NCI-H1105 (cell line): Measurements from ENCODE around the gene AOX1.
"Not testable (repeated sequence)": the region's sequence is repeated elsewhere in the genome, so short reads cannot be mapped to it uniquely, and the experiment has no call there.

Experiments
- DNase-seq: peaks from one replicate; lab custom pipeline; 2025; lab: John Stamatoyannopoulos, UW

AOX1 gene

DNA sequence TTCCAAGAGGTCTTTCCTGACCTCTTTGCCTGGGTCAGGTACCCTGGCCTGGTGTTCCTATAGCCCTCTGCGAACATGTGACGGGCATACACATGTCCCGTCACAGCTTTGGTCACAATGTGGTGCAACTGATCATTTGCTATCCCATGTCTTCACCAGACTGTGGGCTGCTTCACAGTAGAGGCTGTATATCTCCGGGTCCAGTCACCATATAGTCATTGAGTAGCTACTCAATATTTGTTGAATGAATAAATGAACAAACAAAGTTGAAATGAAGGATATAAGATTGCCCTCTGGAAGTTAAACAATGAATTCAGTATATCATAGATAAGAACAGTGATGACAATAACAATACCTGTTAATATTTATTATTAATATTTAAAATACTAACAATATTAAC is 16.8 kb downstream of the AOX1 start:
- no peak for DNase-seq

DNA sequence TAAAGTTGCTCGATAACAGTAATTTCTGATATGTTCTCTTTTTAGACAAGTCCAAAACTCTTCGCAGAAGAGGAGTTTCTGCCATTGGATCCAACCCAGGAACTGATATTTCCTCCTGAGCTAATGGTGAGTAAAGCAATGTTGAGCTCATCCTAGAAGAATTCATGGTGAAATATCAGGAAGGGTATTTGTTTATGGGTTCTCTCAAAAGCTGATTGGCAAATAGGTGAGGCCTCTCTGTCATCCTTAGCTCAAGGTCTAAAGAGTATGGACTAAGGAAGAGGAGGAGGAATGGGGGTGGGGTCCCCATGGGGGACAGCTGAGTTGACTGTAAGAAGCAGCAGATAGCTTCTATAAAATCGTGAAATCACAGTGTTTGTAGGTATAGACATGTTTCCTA is 18.2 kb downstream of the AOX1 start:
- DNase-seq, result no peak

DNA sequence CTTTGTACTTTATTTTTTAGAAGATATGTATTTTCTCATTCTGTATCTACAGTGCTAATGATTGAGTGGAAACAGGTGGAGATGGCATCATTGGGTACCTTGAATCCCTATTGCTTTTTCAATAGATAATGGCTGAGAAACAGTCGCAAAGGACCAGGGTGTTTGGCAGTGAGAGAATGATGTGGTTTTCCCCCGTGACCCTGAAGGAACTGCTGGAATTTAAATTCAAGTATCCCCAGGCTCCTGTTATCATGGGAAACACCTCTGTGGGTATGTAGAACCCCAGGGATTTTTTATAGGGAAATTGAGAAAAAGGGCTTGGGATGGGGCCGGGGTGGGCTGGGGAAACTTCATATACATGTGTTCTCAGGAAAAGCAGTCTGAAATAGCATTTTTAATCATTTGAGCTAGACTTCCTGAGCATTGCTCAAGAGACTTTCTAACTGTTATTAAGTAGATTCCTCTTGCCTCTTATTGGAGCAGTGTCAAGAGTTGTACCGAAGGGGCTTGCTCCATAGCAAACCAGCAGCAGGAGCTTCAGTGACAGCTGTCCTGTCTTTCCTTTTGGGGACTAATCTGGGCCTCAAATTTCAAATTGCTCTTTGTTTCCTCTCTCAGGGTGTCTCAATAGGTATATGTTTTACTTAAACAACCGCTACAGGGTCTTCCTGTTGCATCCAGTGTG is 18.9 kb downstream of the AOX1 start:
- no peak for DNase-seq

- DNase-seq, result no peak
These were observed 22.7 kb downstream of the AOX1 start for GRCh38 chr2:200608341-200609027.

- no peak for DNase-seq
These were observed 23.3 kb downstream of the AOX1 start for GRCh38 chr2:200609028-200609614.

GRCh38 chr2:200610217-200610616 is 24.4 kb downstream of the AOX1 start:
- not testable (repeated sequence) for DNase-seq

GRCh38 chr2:200613692-200614091 is 27.9 kb downstream of the AOX1 start:
- no peak for DNase-seq

GRCh38 chr2:200614249-200614648 is 28.4 kb downstream of the AOX1 start:
- no peak for DNase-seq

DNA sequence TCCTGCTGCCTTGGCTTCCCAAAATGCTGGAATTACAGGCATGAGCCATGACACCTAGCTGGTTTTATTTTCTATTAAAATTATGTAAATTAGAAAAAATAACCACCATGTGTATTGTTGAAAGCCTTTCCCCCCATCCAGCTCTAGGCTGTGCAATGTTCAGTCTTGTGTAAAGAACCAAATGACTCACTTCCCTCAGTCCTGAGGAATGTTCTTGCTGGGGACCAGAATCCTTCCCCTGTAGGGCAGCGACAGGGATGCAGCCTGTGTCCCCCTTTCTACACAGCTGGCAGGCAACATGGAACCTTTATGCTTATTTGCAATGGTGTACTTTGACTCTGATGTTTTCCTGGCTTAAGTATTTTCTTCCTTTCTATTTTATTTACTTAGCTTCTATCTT is 29.4 kb downstream of the AOX1 start:
- no peak for DNase-seq

DNA sequence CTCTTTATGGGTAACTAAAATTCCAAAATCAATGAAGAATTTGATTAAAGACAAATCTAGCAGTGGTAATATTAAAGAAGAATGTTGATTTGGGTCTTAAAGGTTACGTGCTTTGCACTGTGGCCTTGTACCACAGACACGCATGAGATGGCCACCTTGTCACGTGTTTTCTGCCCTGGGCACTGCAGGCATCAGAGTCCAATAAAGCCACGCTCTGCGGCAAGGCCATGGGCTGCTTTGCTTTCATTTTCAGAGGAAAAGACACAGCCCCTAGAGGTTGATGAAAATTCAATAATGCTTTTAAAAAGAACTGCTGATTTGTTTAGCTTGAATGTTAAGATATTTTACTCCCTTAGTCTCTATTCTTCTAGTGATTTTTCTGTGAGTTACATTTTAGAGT is 30.4 kb downstream of the AOX1 start:
- DNase-seq, result no peak

GRCh38 chr2:200616656-200617055 is 30.8 kb downstream of the AOX1 start:
- no peak for DNase-seq

GRCh38 chr2:200617156-200618053 is 31.6 kb downstream of the AOX1 start:
- no peak for DNase-seq

DNA sequence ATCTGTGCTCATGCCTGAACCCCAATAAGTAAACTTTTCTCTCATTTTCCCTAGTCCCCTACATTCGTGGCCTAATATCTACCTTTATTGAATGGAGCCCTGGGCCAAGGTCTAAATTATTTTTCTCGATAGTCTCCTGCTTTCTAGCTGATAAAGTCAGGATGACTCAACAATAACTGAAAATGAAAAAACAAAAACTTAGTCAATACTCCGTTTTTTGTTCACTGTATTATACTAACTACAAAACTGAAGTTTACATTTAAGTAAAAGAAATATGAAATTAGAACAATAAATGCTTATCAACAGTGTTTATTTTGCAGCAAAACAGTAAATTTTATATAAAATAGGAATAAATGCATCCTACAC is 32.2 kb downstream of the AOX1 start:
- no peak for DNase-seq

DNA sequence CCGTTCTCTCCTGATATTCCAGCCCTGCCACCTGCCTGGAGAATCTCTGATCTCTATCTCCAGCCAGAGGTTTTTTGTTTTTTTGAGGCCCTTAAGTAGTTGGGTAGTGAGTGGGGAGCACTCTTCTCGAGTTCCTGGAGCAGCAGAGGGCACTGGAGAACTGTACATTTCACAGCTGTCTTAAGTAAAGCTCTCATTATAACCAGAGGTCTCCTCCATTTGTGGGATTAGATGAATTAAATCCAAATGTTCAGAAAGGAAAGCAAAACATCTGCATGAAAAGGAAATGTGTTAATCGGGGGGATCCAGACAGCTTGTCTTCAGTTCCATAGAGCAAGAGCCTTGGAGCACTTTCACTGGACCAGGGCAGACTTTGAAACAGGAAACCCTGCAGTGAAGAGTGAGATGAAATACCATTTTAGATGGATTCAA is 32.8 kb downstream of the AOX1 start:
- DNase-seq, result no peak

- DNase-seq, result no peak
These were observed 33.5 kb downstream of the AOX1 start for GRCh38 chr2:200619279-200619678.

- no peak for DNase-seq
These were observed 35.0 kb downstream of the AOX1 start for GRCh38 chr2:200620606-200621390.

DNA sequence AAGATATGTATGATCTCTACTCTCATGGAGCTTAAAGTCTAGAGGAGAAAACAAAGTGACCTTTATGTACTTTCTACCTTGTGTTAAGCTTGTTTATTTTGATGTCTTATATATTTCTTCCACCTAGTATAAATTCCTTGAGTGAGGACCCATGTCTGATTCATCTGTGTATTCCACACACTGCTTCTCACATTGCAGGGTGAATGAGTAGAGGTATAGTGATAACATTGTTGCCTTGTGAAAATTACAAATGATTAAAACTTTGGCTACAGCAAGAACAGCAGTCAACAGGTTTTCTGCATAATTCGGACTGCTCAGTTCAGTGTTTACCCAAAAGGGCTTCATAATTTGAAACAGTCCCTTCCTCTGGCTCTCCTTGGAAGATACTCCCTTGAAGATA is 36.3 kb downstream of the AOX1 start:
- DNase-seq, result no peak

GRCh38 chr2:200624026-200624425 is 38.2 kb downstream of the AOX1 start:
- no peak for DNase-seq

DNA sequence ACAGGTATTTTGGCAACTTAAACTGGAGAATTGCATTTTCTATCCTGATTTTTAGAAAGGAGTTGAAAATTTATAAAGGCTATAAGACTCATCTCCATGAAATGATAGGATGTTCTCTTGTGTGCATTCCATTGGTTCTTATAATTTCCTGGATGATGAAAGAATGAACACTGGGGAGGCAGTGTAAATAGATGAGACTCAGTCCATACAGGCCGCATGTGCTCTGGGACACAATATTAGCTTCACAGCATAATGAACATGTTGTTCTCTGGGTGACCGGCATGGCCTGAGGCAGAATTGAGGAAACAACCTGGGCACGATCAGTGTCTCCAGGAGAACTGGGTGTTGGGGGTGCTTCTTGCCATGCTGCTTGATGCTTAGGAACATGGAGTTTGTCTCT is 38.8 kb downstream of the AOX1 start:
- no peak for DNase-seq

DNA sequence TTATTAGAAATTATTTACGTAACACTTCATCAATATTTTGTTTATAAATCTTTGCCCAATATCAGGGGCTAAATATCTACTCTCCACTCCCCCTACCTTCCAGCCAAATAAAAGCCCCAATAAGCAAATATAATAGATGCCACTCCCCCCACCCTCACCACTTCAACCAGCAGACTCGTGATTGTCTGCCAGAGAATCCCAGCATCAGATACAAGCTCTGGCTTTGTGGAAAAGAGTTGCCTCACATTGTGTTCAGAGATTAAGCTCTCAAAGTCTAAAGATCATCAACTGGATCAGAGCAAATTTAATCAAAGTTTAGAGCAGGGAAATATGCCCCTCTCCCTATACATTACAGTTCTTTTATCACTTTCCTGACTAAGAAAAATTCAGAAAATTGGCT is 39.5 kb downstream of the AOX1 start:
- no peak for DNase-seq

DNA sequence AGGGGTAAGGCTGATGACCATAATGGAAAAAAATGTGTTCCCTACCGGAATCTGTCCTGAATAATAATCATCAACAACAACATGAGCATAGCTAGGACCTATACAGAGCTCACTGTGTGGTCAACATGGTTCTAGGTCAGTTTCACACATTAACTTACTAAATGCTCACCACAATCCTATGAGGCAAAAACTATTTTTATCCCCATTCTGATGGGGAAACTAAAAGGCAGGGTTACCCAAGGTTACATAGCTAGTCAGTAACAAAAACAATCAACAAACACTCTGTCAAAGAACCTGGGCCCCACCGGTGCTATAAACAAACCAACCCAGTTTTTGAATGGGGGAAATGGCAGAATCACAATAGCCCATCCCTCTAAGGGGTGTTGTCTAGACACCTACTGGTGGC is 40.1 kb downstream of the AOX1 start:
- DNase-seq, result no peak
